GM21723 (cell line): ENCODE data around the gene GMPPA.
A peak's percentile ranks its signal among the peaks of the same experiment; 100 is the strongest.

ENCODE experiments used
- ATAC-seq: cut with Tn5 transposase; IDR thresholded peaks from one replicate; pipeline ENCODE4 v1.9.1; 2021; ENCODE audit warnings: mild to moderate bottlenecking, moderate library complexity; ENCODE audit not compliant: unreplicated experiment

GMPPA gene

DNA sequence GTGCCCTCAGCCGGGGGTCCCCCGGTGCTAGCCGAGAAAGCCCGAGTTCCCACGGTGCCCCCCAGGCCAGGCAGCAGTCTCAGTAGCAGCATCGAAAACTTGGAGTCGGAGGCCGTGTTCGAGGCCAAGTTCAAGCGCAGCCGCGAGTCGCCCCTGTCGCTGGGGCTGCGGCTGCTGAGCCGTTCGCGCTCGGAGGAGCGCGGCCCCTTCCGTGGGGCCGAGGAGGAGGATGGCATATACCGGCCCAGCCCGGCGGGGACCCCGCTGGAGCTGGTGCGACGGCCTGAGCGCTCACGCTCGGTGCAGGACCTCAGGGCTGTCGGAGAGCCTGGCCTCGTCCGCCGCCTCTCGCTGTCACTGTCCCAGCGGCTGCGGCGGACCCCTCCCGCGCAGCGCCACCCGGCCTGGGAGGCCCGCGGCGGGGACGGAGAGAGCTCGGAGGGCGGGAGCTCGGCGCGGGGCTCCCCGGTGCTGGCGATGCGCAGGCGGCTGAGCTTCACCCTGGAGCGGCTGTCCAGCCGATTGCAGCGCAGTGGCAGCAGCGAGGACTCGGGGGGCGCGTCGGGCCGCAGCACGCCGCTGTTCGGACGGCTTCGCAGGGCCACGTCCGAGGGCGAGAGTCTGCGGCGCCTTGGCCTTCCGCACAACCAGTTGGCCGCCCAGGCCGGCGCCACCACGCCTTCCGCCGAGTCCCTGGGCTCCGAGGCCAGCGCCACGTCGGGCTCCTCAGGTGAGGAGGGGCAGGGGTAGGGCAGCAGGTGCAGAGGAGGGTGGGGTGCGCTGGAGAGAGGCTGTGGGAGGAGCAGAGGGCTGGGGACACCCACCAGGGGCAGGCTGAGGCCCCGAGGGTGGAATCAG, 14.1 kb upstream of the GMPPA start:
- ATAC-seq = no peak

DNA sequence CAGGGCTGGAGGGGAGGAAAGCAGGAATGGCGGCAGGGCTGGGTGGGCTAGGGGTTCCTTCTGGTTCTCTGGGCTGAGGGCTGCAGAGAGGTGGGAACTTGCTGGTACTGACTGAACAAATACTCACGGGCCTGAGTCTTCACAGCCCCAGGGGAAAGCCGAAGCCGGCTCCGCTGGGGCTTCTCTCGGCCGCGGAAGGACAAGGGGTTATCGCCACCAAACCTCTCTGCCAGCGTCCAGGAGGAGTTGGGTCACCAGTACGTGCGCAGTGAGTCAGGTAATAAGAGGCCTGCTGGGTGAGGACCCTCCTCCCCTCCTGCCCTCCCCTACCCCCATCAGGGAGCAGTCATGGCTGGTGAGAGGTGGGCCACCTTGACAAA, 13.5 kb upstream of the GMPPA start:
- no peak for ATAC-seq

DNA sequence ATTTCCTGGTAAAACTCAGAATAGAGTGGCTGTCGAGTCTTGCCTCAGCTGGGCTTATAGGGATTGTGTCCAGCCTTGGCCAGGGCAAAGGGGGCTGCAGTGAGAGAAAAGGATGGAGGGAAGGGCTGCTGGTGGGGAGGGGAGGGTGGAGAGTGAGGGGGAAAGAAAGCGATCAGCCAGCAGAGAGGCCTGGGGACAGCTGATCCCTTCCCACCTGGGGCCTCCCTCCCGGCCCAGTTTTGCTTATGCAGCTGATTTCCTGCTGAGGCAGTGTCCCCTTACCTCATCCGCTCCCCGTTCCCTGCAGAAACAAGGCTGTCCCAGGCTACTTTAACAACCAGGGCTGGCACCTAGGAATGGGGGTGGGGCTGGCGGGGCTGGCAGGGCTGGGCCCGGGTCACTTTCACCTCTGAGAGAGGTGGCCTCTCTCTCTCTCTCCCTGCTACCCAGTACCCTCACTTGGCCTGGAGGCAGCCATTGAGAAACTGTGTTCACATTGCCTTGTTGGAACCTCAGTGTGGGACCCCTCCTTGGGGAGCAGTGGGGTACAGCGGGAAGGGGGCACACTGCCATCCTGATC, 12.2 kb upstream of the GMPPA start:
- no peak for ATAC-seq

DNA sequence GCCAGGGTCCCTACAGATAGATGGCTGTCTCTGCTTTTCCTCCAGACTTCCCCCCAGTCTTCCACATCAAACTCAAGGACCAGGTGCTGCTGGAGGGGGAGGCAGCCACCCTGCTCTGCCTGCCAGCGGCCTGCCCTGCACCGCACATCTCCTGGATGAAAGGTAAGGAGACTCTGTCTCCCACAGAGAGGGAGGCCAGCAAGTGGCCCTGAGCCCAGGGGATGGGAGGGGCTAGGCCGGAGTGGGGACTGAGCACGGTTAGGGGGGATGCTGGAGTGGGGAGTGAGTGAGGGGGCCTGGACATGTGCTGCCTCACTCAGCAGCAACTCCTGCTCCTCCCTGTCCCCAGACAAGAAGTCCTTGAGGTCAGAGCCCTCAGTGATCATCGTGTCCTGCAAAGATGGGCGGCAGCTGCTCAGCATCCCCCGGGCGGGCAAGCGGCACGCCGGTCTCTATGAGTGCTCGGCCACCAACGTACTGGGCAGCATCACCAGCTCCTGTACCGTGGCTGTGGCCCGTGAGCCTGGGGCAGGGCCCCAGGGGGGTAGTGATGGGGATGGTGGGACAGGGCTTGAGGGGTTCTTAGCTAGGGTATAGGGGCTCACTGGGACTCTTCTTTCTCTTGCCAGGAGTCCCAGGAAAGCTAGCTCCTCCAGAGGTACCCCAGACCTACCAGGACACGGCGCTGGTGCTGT, 10.4 kb upstream of the GMPPA start:
- ATAC-seq = no peak

DNA sequence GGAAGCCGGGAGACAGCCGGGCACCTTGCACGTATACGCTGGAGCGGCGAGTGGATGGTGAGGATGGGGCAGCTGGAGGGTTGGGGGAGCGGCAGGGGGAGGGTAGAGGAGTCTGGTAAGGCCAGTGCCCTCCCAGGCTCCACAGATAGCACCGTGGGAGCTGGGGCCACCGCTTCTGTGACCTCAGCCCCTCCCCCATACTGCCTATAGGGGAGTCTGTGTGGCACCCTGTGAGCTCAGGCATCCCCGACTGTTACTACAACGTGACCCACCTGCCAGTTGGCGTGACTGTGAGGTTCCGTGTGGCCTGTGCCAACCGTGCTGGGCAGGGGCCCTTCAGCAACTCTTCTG, 9.9 kb upstream of the GMPPA start:
- ATAC-seq = no peak

DNA sequence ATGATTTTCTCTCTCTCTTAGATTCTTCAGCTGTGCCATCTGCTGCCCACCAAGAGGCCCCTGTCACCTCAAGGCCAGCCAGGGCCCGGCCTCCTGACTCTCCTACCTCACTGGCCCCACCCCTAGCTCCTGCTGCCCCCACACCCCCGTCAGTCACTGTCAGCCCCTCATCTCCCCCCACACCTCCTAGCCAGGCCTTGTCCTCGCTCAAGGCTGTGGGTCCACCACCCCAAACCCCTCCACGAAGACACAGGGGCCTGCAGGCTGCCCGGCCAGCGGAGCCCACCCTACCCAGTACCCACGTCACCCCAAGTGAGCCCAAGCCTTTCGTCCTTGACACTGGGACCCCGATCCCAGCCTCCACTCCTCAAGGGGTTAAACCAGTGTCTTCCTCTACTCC, 9.4 kb upstream of the GMPPA start:
- no peak for ATAC-seq

DNA sequence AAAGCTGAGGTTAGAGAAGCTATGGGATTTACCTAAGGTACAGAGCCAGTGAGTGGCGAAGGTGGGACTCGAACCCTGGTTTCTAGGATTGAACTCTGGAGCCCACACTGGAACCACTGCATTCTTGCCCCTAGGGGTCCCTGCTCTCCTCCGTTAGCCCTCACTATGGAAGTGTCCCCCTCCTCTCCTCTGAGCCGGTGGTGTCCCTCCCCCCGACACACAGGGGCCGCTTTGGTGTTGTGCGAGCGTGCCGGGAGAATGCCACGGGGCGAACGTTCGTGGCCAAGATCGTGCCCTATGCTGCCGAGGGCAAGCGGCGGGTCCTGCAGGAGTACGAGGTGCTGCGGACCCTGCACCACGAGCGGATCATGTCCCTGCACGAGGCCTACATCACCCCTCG, 8.5 kb upstream of the GMPPA start:
- no peak for ATAC-seq

DNA sequence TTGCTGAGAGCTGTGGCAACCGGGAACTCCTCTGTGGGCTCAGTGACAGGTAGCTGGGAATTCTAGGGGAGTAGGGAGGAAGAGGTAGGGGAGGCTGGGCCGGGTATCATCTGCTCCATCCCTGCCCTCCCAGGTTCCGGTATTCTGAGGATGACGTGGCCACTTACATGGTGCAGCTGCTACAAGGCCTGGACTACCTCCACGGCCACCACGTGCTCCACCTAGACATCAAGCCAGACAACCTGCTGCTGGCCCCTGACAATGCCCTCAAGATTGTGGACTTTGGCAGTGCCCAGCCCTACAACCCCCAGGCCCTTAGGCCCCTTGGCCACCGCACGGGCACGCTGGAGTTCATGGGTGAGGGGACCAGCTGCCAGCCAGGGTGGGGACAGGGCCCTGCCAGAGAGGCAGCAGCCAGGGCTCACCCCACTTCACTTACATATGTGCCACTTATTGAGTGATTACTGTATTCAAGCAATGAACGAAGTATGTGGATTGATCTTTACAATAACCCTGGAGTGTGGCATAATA, 8.0 kb upstream of the GMPPA start:
- no peak for ATAC-seq

DNA sequence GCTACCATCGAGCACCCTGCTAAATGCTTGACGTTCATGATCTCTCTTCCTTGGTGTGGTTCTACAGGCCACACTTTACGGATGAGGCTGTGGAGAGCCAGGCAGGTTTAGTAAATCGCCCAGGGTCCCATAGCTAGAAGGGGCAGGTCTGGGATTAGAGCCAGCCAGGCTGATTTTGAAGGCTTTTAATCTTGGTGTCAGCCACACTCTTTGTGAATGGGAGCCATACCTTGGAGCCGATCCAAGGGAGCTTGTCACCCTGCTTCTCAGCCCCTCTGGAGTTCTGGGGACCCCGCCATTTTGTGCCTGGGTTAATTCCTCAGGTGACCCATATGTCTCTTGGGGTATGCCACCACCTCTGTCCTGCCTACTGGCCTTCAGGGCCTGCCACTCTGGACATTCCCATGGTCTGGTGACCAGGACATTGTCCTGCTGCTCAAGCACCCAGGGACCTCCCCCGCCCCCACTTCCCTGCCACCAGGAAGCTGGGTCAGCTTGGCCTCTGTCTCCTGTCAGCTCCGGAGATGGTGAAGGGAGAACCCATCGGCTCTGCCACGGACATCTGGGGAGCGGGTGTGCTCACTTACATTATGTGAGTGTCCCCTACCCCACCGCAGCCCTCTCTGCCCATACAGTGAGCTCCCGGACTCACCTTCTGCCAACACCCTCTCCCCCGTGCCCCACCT, 7.3 kb upstream of the GMPPA start:
- ATAC-seq = no peak

DNA sequence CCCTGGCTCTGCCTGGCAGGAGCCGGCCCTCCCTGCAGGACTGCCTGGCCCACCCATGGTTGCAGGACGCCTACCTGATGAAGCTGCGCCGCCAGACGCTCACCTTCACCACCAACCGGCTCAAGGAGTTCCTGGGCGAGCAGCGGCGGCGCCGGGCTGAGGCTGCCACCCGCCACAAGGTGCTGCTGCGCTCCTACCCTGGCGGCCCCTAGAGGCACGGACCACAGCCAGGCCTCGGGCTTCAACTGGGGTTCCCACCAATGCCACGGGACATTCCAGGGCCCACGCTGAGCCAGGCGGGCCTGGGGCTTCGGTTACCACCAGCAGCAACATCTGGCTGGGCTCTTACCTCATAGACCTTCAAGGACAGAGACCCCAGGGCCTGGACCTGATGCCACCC, 6.1 kb upstream of the GMPPA start:
- no peak for ATAC-seq

DNA sequence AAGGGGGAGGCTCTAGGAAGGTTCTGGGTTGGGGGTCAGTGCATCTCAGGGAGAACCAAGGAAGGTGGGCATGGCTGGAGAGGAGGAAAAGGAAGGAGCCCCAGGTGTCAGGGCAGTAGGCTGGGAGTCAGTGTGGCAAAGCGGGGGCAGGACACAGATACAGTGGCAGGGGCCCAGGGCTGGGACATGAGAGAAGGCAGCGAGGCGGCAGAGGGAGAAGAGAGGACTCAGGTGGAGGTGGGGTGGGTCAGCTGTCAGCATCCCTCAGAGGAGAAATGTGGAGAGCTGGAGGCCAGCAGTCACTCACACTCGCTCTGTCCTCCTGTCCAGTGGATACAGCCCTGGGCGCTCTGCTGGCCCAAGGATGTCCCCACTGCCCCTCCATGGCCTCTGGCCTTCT, 5.6 kb upstream of the GMPPA start:
- ATAC-seq = no peak

DNA sequence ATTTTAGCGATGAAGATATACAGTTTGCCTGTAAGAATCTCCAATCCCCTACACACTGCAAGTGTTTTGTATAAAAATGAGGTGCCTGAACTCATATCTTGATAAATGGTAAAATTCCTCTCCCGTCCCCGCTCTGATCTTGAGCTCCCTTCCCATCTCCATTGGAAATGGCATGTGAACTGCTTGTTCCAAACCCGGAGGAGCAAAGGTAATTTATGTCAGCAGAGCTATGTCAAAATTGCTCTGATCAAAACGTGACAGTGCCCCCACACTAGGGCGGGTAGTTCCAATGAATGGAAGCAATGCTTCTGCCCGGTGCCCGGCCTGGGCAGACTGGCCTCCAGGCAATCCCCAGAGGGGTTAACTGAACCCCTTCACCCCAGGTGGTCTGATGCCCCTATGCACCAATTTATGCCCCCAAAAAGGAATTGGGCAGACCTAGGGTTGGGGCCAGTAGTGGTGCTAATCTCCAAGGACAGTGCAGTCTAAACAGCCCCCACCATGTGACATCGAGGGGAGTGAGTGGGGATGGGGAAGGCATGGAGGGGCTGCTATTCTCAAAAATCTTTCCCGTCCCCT, 3.6 kb upstream of the GMPPA start:
- no peak for ATAC-seq

DNA sequence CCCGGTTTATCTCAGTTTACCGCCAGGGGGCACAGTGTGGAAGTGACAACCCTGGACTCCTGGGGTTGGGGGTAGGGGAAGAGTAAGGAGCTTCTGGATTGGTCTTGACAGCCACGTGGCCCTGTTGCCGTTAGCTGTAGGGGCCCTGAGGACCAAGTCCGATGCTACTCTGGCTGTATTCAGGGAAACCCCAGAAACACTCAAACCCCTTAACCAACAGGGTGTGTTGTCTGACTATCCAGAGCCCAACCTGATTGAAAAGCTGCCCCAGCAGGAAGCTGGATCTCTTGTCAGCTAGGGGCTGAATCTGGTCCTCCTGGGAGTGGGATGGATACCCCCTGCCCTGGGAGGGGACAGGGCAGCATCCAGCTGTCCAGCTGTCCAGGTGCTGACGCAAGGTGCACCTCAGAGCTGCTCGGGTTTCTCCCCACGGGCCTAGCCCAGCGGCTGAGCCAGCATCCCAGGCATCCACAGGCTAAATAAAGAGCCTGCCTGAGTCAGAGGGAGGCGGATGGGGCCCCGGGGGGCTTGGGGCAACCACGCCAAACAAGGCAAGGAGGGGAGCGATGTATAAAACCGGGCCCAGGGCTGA, 3.1 kb upstream of the GMPPA start:
- ATAC-seq = no peak

DNA sequence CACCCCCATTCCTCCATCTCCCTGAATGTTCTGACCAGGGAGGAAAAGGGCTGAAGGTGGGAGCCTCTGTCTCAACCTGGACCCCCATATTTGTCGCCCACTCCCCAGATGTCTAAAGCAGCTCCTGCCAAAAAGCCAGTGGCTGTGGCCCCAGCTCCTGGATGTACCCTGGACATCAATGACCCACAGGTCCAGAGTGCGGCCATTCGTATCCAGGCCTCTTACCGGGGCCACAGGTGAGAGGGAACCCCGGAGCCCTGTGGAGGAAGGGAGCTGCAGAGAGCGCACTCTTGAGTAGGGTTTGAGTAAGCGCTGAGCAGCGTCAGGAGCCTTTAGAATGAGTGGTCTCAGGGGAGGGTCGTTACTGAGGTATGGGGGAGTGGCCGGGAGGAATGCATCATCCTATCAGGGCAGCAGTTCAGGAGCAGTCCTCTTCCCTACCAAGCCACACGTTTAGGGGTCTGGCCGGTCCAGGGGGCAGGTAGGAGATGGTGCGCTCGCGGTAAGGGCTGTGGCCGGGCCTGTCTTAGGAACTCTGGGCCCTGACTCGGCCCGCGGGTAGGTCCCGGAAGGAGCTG, 2.4 kb upstream of the GMPPA start:
- ATAC-seq = no peak

DNA sequence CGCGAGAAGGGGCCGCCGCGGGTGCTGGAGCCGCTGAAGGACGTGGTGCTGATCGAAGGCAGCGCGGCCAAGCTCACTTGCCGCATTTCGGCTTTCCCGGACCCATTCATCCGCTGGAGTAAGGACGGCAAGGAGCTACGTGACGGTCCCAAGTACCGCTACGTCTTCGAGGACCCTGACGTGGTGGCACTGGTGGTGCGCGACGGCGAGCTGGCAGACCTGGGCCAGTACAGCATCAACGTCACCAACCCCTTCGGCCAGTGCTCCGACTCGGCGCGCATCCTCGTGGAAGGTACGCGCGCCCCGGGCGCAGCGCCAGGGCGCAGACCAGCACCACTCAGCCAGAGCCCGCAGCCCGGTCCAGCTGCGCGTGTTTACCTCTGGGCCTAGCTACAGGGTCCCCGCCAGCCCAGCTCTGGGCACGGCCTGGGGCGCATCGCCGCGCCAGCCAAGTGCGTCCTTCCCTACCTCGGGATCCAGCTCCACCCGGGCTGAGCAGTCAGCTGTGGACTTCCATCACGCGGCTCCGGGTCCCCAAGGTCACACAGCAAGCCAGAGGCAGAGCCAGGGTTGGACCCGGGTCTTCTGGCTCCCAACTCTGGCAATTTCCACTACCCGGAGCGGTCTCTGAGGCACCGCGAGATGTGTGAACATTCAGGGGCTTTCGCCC, 1.7 kb upstream of the GMPPA start:
- ATAC-seq = no peak

DNA sequence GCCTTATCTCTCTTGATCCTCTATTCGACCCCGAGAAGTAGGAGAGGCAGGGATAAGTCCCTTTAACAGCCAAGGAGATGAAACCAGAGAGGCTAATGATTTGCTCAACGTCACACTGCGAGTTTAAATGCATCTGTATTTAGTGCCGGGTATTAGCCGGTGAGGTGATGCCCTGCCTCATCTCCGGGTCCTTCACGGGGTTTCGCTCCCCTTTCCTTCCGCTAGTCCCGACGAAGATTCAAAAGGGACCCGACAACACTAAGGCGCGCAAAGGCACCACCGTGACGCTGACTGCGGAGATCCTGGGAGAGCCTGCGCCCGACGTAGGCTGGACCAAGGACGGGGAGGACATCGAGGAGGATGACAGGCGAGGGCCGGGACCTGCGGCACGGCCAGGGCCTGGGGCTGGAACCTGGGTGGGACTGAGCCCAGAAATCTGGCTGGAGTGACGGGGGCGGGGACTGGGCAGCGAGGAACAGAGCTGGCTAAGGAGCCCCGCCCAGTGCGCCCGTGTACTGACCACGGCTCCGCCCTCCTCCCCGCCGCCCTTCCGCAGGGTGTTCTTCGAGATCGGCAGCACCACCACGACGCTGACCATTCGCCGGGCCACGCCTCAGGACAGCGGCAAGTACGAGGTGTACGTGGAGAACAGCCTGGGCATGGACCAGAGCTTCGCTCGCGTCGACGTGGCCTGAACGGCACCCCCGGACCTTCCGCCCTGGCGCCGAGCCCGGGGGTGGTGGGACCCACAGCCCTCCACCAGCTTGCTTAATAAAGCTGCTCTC, 1.0 kb upstream of the GMPPA start:
- ATAC-seq = peak; percentile 35

DNA sequence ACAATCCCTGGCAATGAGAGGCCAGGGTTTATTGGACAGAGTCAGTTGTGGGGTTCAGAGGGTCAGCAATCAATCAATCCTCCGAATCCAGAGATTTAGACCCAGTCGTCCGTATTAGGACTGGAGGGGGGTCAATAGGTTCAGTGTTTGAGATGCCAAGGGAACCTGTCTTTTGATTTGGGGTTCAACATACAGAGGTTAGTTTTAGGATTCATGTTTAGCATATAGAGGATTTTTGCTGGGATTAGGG, 292 bp downstream of the GMPPA start:
- ATAC-seq = no peak

DNA sequence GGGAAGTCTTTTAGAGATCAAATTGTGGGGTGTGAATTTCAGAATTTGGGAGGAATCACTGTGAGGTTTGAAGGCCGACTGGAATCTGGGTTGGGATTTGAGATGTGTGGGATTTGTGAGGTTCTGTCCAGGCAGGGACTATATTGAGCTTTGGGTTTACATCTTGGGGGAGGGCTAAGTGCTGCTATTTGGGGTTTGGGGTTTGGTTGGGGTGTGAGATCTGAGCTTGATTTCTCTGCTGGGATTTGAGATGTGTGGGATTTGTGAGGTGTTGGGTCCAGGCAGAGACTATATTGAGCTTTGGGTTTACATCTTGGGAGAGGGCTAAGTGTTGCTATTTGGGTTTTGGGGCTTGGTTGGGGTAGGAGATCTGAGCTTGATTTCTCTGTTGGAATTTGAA, 864 bp downstream of the GMPPA start:
- no peak for ATAC-seq

DNA sequence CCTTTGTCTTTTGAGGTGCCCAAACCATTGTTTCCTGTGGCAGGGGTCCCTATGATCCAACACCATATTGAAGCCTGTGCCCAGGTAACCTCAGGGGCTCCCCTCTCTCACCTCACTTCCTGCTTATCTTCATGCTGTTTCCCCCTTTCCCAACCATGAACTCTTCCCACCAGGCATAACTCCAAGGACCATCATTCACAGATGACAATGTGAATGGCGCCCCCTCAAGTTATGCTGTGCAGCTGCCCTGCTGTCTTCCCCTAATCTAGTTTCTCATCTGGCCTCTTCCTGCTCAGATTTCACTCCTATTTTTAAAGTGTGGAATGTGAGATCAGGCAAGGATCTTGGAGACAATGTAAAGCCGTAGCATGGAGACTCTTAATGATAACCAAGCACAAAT, 1.4 kb downstream of the GMPPA start:
- no peak for ATAC-seq
